GM19467 (cell line): ENCODE results near the gene TULP4.

Experiments
- ATAC-seq: cut with Tn5 transposase; IDR thresholded peaks from one replicate; pipeline ENCODE4 v1.9.1; 2021; ENCODE audit warnings: mild to moderate bottlenecking, moderate library complexity; ENCODE audit not compliant: unreplicated experiment

TULP4 gene

GRCh38 chr6:158356586-158357546 is 44.6 kb downstream of the TULP4 start:
- ATAC-seq = no peak

GRCh38 chr6:158357570-158358216 is 45.4 kb downstream of the TULP4 start:
- ATAC-seq = no peak

GRCh38 chr6:158358450-158359077 is 46.3 kb downstream of the TULP4 start:
- no peak for ATAC-seq

- no peak for ATAC-seq
These were observed 48.8 kb downstream of the TULP4 start for GRCh38 chr6:158361068-158361467.

GRCh38 chr6:158361961-158362669 is 49.9 kb downstream of the TULP4 start:
- ATAC-seq = no peak

GRCh38 chr6:158366363-158366762 is 54.1 kb downstream of the TULP4 start:
- no peak for ATAC-seq

- no peak for ATAC-seq
These were observed 55.6 kb downstream of the TULP4 start for GRCh38 chr6:158367816-158368215.

- no peak for ATAC-seq
These were observed 57.0 kb downstream of the TULP4 start for GRCh38 chr6:158369241-158369640.

- ATAC-seq = no peak
These were observed 58.5 kb downstream of the TULP4 start for GRCh38 chr6:158370805-158371204.

GRCh38 chr6:158371261-158371660 is 59.0 kb downstream of the TULP4 start:
- ATAC-seq = no peak

GRCh38 chr6:158372574-158372973 is 60.3 kb downstream of the TULP4 start:
- ATAC-seq = no peak

- ATAC-seq = no peak
These were observed 60.9 kb downstream of the TULP4 start for GRCh38 chr6:158373214-158373613.

GRCh38 chr6:158374020-158374419 is 61.8 kb downstream of the TULP4 start:
- no peak for ATAC-seq

GRCh38 chr6:158376631-158377081 is 64.4 kb downstream of the TULP4 start:
- no peak for ATAC-seq

- no peak for ATAC-seq
These were observed 65.6 kb downstream of the TULP4 start for GRCh38 chr6:158377860-158378259.

- ATAC-seq = no peak
These were observed 67.1 kb downstream of the TULP4 start for GRCh38 chr6:158379336-158379735.

- no peak for ATAC-seq
These were observed 68.9 kb downstream of the TULP4 start for GRCh38 chr6:158381214-158381613.

GRCh38 chr6:158382491-158382890 is 70.2 kb downstream of the TULP4 start:
- no peak for ATAC-seq

- ATAC-seq = no peak
These were observed 70.8 kb downstream of the TULP4 start for GRCh38 chr6:158383057-158383456.

- no peak for ATAC-seq
These were observed 71.3 kb downstream of the TULP4 start for GRCh38 chr6:158383542-158383941.

- ATAC-seq = no peak
These were observed 72.4 kb downstream of the TULP4 start for GRCh38 chr6:158384671-158385110.
